Esophagus squamous epithelium (tissue), 4 donors: ENCODE results near the gene CARD6.

Experiments
- CTCF ChIP-seq, 6 experiments: fragments of 450-650 bp in 4 of 6; fragments of 200-600 bp in 2 of 6; sonication (generic) in 2 of 6; IDR thresholded peaks; one replicate each; pipeline ENCODE4 v1.5.1; 2016 to 2019; ENCODE audit warnings: antibody characterized with exemption in 6 of 6, mild to moderate bottlenecking in 4 of 6, moderate library complexity in 4 of 6
- POLR2A ChIP-seq, 4 donors: fragments of 450-650 bp; IDR thresholded peaks; one replicate each; pipeline ENCODE4 v1.6.1; 2017; ENCODE audit warnings: antibody characterized with exemption in 4 of 4, mild to moderate bottlenecking in 4 of 4, moderate library complexity in 3 of 4

DNA sequence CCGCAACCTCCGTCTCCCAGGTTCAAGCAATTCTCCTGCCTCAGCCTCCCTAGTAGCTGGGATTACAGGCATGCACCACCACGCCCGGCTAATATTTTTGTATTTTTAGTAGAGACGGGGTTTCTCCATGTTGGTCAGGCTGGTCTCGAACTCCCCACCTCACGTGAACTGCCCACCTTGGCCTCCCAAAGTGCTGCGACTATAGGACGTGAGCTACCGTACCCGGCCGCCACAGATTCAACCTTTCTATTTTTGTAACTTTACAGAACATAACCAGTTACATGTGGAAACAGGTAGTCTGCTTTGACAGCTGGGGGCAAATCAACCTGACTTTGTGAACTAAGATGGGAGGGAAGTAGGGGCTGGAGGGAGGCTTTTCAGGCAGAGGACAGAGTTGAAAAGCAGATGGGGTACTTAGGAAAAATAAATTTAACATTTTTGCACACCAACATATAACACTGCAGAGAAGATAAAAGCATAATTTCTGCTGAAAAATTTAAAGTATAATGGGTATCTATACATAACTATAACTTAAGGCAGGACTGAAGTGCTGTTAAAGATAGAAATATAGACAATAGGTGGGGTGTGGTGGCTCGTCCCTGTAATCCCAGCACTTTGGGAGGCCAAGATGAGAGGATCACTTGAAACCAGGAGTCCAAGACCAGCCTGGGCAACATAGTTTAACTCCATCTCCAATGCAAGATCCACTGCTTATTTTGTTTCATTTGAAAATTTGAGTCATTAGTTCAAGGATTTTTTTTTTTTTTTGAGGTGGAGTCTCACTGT lies 11.2 kb upstream of the CARD6 start:
- TF ChIP-seq POLR2A (IDR thresholded peaks at IDR 0.05) (no peak), CTCF (IDR thresholded peaks at IDR 0.05) (no peak)
